HG02763 (cell line): Measurements from ENCODE around the gene MED27.

Experiments
- ATAC-seq: cut with Tn5 transposase; IDR thresholded peaks from one replicate; pipeline ENCODE4 v1.9.1; 2021; ENCODE audit warnings: mild to moderate bottlenecking, moderate library complexity; ENCODE audit not compliant: unreplicated experiment

The MED27 gene

DNA sequence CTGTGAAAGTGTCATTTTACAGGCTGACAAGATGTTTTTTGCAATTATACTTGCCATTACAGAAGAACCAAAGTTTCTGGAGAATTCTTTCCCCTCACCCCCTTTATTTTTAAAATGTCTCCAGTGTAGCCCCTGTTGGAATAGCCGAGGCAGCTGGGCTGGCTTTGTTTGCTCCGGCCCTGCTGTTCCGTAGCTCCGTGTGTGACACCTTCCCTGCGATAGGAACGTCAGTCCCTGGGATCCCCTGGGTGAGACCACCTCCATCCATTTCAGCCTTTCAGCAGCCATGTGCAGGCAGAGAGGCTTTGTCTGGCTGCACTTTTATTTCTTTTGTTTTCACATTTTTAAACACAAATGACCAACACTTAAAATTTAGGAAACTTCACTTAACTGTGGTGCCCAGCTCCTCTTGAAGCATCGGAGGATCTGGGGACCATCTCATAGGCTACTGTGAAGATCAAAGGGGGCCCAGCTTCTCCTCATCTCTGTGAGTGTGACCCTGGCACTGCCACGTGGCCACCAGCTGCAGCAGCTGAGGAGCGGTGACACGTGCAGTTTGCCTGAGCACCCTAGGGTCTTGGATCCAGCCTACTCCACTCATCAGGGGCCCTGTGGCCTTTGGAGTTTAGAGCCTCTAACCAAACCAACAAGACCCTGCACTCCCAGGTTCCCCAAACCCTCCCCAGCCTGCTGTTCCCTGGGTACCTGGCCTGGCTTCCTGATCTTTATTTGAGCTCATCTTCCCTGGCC is 214.0 kb downstream of the MED27 start:
- no peak for ATAC-seq

DNA sequence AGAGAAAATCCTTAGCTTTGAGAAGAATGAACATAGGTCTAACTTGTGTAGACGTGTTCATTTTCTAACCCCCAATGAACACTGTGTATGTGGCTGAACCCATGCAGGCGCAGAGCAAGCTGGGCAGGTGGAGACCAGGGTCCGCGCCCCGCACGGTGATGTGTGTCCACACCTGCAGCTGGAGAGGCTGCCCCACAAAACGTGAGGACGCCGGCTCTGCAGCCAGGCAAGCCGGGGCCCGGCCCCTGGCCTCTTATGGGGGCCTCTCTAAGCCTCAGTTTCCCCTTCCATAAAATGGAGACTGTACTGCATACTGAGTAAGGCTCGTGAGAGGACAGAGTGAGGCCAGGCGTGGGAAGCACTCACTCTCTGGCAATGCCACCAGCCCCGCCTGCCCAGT is 215.1 kb downstream of the MED27 start:
- no peak for ATAC-seq

DNA sequence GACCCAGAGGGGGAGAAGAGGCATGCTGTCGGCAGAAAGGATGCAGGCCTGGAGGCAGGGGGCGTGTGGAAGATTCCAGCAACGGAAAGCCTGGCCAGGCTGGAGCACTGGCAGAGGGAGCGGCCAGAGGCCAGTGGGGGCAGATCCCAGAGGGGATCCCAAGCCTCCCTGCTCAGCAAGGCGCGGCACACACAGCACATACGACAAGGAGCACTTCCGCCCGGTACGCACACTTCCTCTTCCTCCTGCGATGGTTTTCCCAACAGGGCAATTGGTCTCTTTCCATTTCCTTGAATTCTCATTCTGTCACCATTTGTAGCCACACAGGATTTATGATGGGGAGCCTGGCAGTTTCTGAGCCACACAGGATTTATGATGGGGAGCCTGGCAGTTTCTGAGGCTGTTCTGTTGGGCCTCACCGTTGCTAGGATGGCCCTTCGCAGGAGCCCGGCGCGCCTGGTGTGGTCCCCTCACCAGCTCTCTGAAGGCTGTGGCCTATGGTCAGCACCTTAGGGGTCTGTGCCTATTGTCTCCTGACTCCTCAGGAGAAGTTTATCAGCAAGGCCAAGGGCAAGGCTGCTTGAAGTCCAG is 216.3 kb downstream of the MED27 start:
- ATAC-seq, result no peak

DNA sequence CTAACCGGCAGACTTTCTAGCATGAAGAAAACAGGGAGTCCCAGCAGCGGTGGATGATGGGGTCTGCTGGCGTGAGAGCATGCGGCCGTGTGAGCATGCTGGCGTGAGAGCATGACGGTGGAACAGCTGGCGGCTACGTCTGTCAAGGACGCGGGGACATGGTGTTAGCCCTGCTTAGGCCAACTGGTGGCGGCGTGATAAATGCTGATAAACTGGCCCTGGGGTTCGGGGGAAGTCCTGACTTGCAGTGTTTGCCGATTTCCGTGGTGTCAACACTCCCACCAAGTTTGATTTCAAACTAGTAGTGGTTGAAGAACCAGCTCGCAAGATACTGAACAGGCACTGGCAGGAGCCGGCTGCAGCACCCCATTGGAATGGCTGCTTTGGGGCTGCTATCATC is 217.4 kb downstream of the MED27 start:
- ATAC-seq, result no peak

DNA sequence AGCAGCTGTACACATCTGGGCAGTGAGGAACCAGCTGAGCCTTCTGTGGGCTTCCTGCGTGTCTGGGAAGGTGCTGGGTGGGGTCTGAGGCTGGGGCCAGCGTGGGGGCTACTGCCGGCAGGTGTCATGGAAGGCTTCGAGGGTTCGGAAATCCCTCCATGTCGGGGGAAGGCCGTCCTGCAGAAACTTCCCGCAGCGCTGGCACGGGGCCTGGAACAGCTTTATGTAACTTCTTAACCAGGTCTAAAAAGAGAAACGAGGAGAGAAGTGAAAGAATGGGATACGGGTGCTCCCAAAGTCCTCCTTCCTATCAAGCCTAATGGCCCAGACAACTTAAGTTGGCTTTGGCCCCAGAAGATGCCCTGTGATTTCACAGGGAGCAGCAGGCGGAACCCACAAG is 219.2 kb downstream of the MED27 start:
- no peak for ATAC-seq

DNA sequence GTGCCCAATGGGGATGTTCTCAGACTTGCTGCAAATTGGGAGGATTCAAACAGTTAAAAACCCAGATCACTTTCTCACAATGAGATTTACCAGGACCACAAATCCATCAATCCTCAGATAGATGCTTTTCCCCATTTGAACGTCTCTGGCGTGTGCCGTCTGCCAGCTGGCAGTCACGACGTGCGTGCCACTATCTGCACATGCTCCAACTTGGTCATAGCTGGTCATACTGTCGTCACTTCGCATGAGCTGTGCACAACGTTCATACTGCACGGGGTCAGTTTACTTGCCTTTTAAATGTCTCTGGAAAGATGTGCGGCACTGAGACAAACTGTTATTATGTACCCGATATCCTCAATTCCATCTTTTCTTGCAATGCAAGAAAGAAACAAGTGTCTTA is 221.5 kb downstream of the MED27 start:
- no peak for ATAC-seq

DNA sequence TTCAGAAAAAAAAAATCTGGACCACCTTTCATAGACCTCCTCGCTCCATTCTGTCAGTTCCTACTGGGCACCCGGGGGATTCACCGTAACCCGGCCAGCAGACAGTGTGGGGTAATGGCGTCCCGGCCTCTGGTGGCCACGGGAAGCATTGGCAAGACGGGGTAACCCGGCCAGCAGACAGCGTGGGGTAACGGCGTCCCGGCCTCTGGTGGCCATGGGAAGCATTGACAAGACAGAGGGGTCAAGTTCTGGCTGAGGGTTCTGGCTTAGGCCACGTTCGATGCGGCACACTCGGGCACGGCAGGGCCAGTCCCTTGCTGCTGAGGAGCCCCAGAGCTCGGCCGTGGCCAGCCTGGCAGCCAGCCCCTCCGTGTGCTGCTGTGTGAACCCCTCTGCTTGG is 223.6 kb downstream of the MED27 start:
- no peak for ATAC-seq

DNA sequence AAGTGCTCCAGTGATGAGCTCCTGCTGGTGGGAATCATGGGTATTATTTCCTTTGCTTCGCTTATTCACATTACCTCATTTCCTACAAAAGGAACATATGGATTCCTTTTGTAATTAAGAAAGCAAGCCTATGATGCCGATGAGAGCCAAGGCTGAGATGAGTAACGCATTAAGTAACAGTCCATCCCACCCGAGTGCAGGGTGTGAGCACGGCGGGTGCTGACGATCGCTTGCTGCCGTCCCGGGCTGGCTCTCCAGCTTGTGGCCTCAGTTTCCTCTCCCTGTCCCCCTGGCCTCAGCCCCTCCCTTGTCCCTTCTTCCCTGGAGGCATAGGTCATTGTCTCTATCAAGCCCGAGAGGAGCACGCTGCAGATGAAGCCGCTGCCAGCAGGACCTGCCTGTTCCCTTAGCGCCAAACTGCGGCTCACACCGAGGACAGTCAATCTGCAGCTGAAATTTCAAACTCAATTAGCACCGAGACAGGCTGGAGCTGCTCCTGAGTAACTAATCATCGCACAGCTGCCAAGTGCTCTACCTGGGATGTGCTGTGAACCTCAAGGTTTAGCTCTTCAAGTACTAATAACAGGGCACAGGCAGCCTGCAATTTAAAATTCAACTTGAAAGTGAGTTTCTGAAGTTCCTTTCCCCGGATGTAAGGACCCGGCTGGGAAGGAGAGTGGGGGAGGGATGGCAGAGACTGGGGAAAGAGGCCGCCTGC is 224.6 kb downstream of the MED27 start:
- ATAC-seq, result no peak

DNA sequence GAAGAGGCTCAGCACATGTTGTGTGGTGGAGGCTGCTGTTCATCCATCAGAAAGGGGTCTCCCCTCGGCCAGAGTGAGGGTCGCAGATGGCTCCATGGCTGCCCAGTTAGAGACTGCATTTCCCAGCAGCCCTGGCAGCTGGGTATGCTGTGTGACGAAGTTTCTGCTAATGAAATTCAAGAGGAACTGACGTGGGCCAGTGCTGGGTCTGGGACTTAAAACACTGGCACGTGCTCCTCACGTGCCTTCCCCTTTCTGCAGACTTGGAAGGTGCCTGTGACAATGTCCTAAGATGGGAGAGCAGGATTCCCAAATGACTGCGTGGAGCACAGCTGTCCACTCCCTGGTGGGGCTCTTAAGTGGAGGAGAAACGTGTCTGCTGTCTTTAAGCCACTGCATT is 225.3 kb downstream of the MED27 start:
- ATAC-seq, result no peak

DNA sequence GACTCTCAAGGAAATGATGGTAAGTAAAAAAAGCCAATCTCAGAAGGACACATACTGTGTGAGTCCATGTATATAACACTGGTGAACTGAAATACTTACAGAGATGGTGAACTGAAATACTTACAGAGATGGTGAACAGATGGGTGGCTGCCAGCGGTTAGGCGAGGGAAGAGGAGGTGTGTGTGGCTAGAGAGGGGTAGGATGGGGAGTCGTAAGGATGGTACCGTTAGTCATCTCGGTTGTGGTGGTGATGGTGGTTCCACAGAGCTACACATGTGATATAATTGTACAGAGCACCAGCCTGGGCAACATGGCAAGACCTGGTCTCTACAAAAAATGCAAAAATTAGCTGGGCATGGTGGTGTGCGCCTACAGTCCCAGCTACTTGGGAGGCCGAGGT is 226.2 kb downstream of the MED27 start:
- no peak for ATAC-seq

DNA sequence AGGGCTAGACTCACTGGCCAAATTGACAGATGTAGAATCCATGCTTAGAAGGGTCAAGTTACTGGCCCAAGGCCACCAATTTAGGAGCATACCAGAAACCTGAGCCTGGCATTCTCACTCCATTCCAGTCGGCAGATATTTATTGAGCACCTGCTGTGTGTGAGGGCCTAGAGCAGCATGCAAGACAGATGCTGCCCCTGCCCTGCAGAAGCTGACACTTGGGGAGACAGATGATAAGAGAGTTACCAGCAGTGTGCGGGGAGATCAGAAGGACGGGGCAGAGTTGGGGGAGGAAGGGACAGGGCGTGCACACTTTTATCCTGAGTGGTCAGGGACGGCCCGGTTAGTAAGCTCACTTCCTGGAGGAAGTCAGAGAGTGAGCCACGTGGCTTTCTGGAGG is 228.3 kb downstream of the MED27 start:
- ATAC-seq, result no peak

DNA sequence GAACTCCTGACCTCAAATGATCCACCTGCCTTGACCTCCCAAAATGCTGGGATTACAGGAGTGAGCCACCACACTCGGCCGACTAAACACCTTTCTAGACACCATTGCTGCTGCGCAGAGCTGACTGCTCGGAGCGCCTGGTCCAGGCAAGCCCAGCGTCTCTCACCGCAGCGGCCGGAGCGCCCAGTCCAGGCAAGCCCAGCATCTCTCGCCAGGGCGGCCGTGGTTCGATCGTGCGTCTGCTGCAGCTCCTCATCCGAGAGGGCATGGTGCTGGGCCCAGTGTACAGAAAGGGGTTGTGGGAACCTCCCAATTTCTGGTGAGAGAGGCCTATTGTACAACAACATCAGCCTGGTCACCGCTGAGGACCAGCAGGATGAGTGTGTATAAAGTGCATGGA is 230.3 kb downstream of the MED27 start:
- ATAC-seq, result no peak

DNA sequence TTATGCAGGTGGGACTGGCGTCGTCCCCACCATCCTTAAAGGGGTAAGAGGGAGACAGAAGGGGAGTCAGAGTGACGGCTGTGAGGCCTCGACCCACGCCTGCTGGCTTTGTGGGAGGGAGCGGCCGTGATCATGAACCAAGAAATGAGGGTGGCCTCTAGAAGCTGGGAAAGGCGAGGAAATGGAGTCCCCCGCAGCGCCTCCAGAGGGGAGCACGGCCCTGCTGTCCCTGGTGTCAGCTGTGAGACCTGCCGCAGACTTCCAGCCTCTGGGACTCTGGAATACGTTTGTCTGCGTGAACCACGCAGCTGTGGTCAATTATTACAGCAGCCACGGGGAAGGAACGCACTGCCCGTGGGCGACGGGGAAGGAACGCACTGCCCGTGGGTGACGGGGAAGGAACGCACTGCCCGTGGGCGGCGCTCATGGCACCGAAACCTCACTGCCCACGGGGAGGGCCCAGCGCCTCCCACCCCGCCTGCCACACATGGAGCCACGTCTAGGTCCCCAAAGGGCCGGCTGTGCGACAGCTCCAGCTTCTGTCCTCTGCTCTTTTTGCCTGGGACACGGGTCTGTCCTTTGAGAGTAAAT is 231.0 kb downstream of the MED27 start:
- no peak for ATAC-seq

DNA sequence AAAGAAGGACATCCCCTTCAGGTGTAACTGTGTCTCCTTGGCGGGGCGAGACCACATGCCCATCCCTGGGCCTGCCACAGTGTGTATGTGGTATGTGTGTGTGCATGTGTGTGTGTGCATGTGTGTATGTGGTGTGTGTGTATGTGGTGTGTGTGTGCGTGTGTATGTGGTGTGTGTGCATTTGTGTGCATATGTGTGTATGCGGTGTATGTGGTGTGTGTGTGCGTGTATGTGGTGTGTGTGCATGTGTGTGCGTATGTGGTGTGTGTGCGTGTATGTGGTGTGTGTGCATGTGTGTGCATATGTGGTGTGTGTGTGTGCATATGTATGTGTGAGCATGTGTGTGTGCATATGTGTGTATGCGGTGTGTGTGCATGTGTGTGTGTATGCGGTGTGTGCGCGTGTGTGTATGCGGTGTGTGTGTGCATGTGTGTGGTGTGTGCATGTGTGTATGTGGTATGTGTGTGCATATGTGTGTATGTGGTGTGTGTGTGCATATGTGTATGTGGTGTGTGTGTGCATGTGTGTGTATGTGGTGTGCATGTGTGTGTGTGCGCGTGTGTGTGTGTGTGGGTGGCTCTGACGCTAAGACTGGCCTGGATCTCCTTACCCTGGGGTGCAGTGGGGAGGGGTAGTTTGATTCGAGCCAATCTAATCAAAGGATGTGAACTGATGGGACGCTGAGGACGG is 231.9 kb downstream of the MED27 start:
- ATAC-seq, result no peak

DNA sequence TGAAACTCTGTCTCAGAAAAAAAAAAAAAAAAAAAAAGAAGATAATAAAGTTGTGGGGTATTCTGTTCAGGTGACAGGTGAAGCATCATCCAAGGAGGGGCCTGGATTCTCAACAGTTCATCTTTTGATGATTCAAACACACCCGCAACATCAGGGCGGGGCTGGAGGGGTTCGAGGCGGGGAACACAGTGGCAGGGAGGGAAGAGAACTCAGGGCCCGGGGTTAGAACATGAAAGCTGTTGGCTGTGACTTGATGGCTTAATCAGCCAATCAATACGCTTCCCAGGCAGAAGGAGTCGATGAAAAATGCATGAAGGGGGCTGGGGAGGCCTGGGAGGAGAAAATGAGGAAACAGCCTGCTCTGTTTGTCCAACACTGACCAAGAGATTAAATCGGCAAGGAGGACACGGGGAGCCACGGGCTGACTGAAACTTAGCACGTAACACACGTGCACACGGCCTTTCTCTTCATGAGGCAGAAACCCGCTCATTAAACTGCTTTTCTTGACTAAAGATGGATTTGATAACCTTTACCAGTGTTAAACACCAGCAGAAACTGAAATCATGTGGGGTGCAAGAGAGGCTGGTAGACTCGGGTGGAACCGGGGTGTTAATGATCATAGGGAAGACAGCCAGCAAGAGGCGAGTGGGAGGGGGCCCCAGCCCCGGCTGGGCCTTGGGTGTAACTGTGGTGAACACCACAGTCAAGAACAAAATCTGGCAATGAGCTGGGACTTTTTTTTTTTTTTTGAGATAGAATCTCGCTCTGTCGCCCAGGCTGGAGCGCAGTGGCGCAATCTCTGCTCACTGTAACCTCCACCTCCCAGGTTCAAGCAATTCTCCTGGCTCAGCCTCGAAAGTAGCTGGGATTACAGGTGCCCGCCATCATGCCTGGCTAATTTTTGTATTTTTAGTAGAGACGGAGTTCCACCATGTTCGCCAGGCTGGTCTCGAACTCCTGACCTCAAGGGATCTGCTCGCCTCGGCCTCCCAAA is 234.1 kb downstream of the MED27 start:
- ATAC-seq, result no peak

DNA sequence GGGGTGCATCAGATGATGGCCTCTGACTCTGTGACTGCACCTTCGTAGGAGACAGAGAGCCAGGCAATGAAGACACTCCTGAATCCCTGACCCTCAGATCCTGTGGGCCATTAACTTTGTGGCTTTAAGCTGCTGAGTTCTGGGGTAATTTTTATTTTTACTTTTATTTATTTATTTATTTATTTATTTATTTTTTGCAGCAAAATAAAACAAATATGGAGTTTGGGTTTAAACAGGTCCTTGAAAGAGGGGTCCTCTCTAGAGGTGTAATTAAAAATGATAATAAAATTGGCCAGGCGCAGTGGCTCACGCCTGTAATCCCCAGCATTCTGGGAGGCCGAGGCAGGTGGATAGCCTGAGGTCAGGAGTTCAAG is 234.9 kb downstream of the MED27 start:
- ATAC-seq, result no peak

DNA sequence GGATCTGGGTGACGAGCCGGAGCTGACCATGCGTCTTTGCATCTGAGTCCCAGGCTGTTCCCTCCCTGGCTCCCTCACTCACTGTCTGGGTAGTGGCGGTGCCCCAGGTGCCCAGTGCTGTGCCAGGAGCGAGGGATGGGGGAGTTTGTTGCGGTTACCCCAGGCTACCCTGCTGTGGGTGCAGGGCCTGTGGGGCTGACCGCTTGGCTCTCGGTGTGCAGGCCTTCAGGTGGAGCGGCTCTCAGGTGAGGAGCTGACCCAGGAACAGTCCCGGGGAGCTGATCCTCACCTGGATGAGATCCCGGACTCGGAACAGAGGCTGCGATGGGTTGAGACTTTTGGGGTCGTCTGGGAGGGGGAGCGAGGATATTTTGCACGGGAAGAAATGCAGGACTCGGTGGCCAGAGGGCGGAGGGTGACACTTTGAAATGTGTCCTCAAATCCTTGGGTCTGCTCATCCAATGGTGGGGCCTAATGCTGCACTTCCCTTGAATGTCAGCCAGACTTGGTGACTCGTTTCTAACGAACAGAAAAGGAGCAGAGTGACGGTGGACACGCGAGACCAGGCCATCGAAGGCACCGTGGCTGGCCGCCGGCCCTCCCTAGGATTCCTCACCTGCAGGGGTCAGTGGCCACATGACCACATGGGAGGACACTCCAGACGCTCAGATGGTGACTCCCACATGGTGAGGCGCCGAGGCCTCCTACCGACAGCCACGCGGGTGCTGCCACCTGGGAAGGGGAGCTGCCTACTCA is 235.5 kb downstream of the MED27 start:
- ATAC-seq, result no peak

DNA sequence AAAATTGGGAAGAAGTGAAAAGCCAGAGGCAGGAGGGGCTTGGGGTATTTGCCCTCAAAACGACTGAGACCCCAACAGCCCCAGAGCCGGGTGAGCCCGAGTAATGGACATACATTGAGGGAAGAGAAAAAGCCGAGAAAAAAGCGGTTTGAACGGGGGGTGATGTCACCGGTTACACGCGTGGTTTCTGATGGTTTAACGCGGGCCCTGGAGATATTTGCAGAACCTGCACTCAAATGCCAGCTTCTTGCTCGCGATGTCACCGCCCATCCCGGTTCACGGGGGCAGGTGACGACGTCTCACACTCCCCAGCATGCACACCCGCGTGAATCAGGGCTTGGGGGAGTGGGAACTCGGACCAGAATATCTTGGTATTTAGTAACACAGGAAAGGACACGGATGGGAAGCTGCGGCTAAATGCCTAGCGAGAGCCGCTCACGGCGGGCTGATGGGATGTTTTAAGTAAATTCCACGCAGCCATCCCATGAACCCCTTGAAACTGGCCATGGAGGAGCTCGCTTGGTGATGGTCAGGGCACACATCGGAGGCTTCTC is 237.8 kb downstream of the MED27 start:
- no peak for ATAC-seq
